ENCODE measurements around the gene C13orf46. TPM values are rescaled to one million over a fixed set of nuclear protein-coding genes. Genes with fewer than 3 reads are reported as not detected.

The C13orf46 gene
- total and polyA plus RNA-seq, 2 donors (not counting 1 experiment from before 2014, with no cell fraction given), result 1.4 to 4.8 TPM

DNA sequence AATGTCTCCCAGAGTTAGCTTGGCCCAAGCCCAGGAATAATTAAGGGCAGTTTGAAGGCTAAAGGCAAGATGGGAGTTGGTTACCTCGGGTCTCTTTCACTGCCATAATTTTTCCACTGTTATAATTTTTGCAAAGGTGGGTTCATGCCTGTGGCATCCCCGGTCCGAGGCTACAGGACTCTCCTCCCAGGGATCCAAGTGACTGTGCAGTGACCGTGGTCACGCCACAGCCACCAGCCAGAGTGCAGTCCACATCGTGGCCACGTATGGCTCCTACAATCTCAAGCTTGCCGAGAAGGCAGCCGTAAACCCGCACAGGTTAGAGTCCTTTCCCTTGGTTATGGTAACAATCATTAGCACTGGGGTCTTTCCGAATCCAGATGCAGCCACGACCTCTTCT, 36.8 kb downstream of the C13orf46 start:
- no peaks in the 10 kb centered on the region for H3K4me1 ChIP-seq (ENCODE audit: control insufficient read depth in 2 of 2, insufficient read depth in 2 of 2, low read length in 2 of 2)
- no peaks in the 10 kb centered on the region for H3K36me3 ChIP-seq (replicated peaks in 1 of 2; ENCODE audit: control extremely low read depth in 1 of 2, control insufficient read depth in 1 of 2, extremely low read depth in 1 of 2, insufficient read depth in 2 of 2, low read length in 1 of 2)
- CTCF ChIA-PET, result no interaction called here
- peaks cover 0 to 4% (median 0%) of the 10 kb centered on the region in 3 donors for H3K9me3 ChIP-seq (ENCODE audit: control extremely low read depth in 1 of 3, control insufficient read depth in 2 of 3, insufficient read depth in 1 of 3, low read length in 2 of 3)
- peaks cover 0 to 7% (median 1%) of the 10 kb centered on the region in 4 experiments for H3K27me3 ChIP-seq (replicated peaks in 1 of 4; ENCODE audit: control extremely low read depth in 1 of 4, control insufficient read depth in 3 of 4, insufficient read depth in 4 of 4, low read length in 3 of 4)
- POLR2A ChIA-PET, result no interaction called here
- no peaks in the 10 kb centered on the region for H3K4me1 Mint-ChIP-seq
- no peak for DNase-seq
- peaks cover 31% of the 10 kb centered on the region for H3K27me3 Mint-ChIP-seq
- no peak for TF ChIP-seq EZH2 (IDR thresholded peaks at IDR 0.05; ENCODE audit: borderline replicate concordance, insufficient read depth, low read depth, low read length, poor library complexity, severe bottlenecking)
- TF ChIP-seq CTCF (IDR thresholded peaks at IDR 0.05), result no peak
- no peak overlapping the region for H3K4me3 Mint-ChIP-seq
- H4K20me1 ChIP-seq (ENCODE audit: control insufficient read depth, insufficient read depth, low read length, poor library complexity, severe bottlenecking), result no peaks in the 10 kb centered on the region
- no peaks in the 10 kb centered on the region for H3K79me2 ChIP-seq (ENCODE audit: control insufficient read depth, insufficient read depth, low read length)
- no peak overlapping the region for H3K4me3 ChIP-seq (ENCODE audit: control extremely low read depth in 1 of 5, extremely low read depth in 1 of 5, insufficient read depth in 1 of 5, low read depth in 2 of 5, low read length in 4 of 5)
- H3K9ac ChIP-seq (ENCODE audit: low read length), result no peak overlapping the region
- H2AFZ ChIP-seq (ENCODE audit: insufficient read depth, low read depth, low read length, poor library complexity, severe bottlenecking), result no peak overlapping the region
- H3K27ac ChIP-seq (ENCODE audit: low read length in 2 of 2), result no peak overlapping the region
- intact Hi-C loops (cut with micrococcal nuclease), result no loop called here
- 93% methylated on average over 11 of the region's 12 CpGs for WGBS (ENCODE audit: insufficient coverage)
- no peak overlapping the region for H3K27ac Mint-ChIP-seq
- H3K4me2 ChIP-seq (replicated peaks; ENCODE audit: low read depth, low read length, poor library complexity, severe bottlenecking), result no peak overlapping the region
- ATAC-seq (ENCODE audit: low read depth), result no peak
- H3K9me3 Mint-ChIP-seq (ENCODE audit: insufficient read depth), result no peaks in the 10 kb centered on the region

DNA sequence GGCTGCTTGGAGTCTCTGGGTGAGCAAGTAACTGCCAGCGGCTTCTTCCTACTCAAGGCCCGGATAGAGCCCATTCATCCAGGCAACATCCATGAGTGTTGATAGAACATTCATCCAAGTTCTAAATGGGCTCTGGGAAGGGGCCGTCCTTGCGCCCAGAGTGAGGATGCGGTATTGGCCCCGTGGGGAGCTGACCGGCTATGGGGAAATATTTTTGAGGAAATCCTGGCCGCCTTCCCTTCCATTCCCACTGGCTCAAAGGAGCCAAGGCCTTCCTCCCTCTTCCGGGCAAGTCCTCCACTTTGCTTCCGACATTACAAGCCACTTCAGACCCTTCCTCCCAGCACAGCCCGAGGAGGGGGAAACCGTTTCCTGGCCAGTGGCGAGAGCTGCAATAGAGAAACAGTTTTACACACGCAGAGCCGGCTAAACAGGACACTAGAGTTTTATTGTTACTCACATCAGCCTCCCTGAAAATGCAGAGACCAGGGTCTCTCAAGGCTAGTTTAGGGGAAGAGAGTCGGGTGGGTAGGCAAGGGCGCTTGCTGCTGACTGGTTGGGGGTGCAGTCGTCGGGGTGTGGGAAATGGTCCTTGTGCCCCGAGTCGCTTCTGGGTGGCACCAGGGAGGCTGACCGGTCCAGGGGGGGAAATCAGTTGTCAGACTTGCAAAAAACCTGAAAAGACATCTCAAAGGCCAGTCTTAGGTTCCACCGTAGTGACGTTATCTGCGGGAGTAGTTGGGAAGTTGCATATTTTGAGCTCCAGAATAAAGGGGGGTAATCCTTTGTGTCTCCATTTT, 37.5 kb downstream of the C13orf46 start:
- ATAC-seq (ENCODE audit: low read depth), result no peak

More for the DNA sequence above, 37.5 kb downstream of the C13orf46 start:
- 94% methylated on average over 15 of the region's 25 CpGs for WGBS (ENCODE audit: insufficient coverage)
- CTCF ChIA-PET, result no interaction called here
- H3K9me3 Mint-ChIP-seq (ENCODE audit: insufficient read depth), result no peaks in the 10 kb centered on the region
- Histone ChIP-seq H3K4me1 (ENCODE audit: control insufficient read depth in 2 of 2, insufficient read depth in 2 of 2, low read length in 2 of 2) (no peaks in the 10 kb centered on the region), H3K9ac (ENCODE audit: low read length) (no peak overlapping the region), H3K4me3 (ENCODE audit: control extremely low read depth in 1 of 5, extremely low read depth in 1 of 5, insufficient read depth in 1 of 5, low read depth in 2 of 5, low read length in 4 of 5) (no peak overlapping the region), H3K9me3 (ENCODE audit: control extremely low read depth in 1 of 3, control insufficient read depth in 2 of 3, insufficient read depth in 1 of 3, low read length in 2 of 3) (peaks cover 0 to 4% (median 0%) of the 10 kb centered on the region in 3 donors), H3K27ac (ENCODE audit: low read length in 2 of 2) (no peak overlapping the region), H3K4me2 (replicated peaks; ENCODE audit: low read depth, low read length, poor library complexity, severe bottlenecking) (no peak overlapping the region), H4K20me1 (ENCODE audit: control insufficient read depth, insufficient read depth, low read length, poor library complexity, severe bottlenecking) (no peaks in the 10 kb centered on the region), H2AFZ (ENCODE audit: insufficient read depth, low read depth, low read length, poor library complexity, severe bottlenecking) (no peak overlapping the region), H3K79me2 (ENCODE audit: control insufficient read depth, insufficient read depth, low read length) (no peaks in the 10 kb centered on the region), H3K36me3 (replicated peaks in 1 of 2; ENCODE audit: control extremely low read depth in 1 of 2, control insufficient read depth in 1 of 2, extremely low read depth in 1 of 2, insufficient read depth in 2 of 2, low read length in 1 of 2) (no peaks in the 10 kb centered on the region), H3K27me3 (replicated peaks in 1 of 4; ENCODE audit: control extremely low read depth in 1 of 4, control insufficient read depth in 3 of 4, insufficient read depth in 4 of 4, low read length in 3 of 4) (peaks cover 0 to 7% (median 1%) of the 10 kb centered on the region in 4 experiments)
- H3K4me3 Mint-ChIP-seq, result no peak overlapping the region
- H3K4me1 Mint-ChIP-seq, result no peaks in the 10 kb centered on the region
- peaks cover 37% of the 10 kb centered on the region for H3K27me3 Mint-ChIP-seq
- no peak for DNase-seq
- POLR2A ChIA-PET, result no interaction called here
- TF ChIP-seq EZH2 (IDR thresholded peaks at IDR 0.05; ENCODE audit: borderline replicate concordance, insufficient read depth, low read depth, low read length, poor library complexity, severe bottlenecking), result no peak
- no peak for TF ChIP-seq CTCF (IDR thresholded peaks at IDR 0.05)
- no peak overlapping the region for H3K27ac Mint-ChIP-seq
- intact Hi-C loops (cut with micrococcal nuclease), result no loop called here

Measured in B cell (primary cell).